H1 (cell line): Measurements from ENCODE around the gene BTBD1. TPM values are rescaled to one million over a fixed set of nuclear protein-coding genes. Genes with fewer than 3 reads are reported as not detected.

Experiments
- ASH2L ChIP-seq: fragments of 200-600, 300-600 bp; sonication (generic); IDR thresholded peaks from one replicate; pipeline ENCODE4 v1.7.1; 2017; ENCODE audit warnings: low read length
- CHD7 ChIP-seq: fragments of 300-600 bp; sonication (generic); IDR thresholded peaks from 2 replicates; pipeline ENCODE4 v1.7.1; 2012; ENCODE audit warnings: low read length, moderate library complexity, mild to moderate bottlenecking, inconsistent platforms; ENCODE audit not compliant: insufficient replicate concordance
- EP300 ChIP-seq, 2 experiments: IDR thresholded peaks; 1 replicate in 1 of 2; 2 replicates in 1 of 2; pipeline ENCODE4 v1.6.1; 2011 to 2012; ENCODE audit warnings: low read depth in 2 of 2, low read length in 2 of 2, mild to moderate bottlenecking in 2 of 2, borderline replicate concordance in 1 of 2, inconsistent platforms in 1 of 2, moderate library complexity in 1 of 2
- GTF2F1 ChIP-seq: IDR thresholded peaks from 2 replicates; pipeline ENCODE4 v1.6.1; 2012; ENCODE audit warnings: low read depth, low read length, improper control_type of control experiment, borderline replicate concordance
- KDM4A ChIP-seq: IDR thresholded peaks from one replicate; pipeline ENCODE4 v1.7.1; 2012; ENCODE audit warnings: low read depth, mild to moderate bottlenecking, moderate library complexity, low read length, inconsistent platforms; ENCODE audit not compliant: severe bottlenecking
- NANOG ChIP-seq: IDR thresholded peaks from 2 replicates; pipeline ENCODE4 v1.6.1; 2011; ENCODE audit warnings: low read length, low read depth, mild to moderate bottlenecking, inconsistent platforms; ENCODE audit not compliant: insufficient read depth, poor library complexity, severe bottlenecking
- SUZ12 ChIP-seq: fragments of 200-600 bp; sonication (generic); IDR thresholded peaks from 2 replicates; pipeline ENCODE4 v1.6.1; 2012; ENCODE audit warnings: mild to moderate bottlenecking, inconsistent platforms, low read length, moderate library complexity, mixed read lengths
- TBP ChIP-seq: IDR thresholded peaks from 2 replicates; pipeline ENCODE4 v1.6.1; 2011; ENCODE audit warnings: low read depth, low read length, improper control_type of control experiment
- polyA plus RNA-seq, 7 experiments: library from polyadenylated mRNA; depleted of rRNA in 3 of 7; stranded (reverse) in 5 of 7; unstranded in 2 of 7; fragments of >200 nt in 5 of 7; fragments of 200-250 nt in 2 of 7; gene quantifications; 1 replicate in 5 of 7; 2 replicates in 1 of 7; 4 replicates in 1 of 7; pipeline versions ENCODE4 v1.2.1 to v1.2.3, GENCODE V29; 2011 to 2013; ENCODE audit warnings: missing spikeins in 2 of 7, mixed read lengths in 2 of 7
- total RNA-seq: library from RNA; stranded (reverse); fragmentation: NEBNext Ultra II Directional; extraction: Animal tissue kit (Norgen Biotek cat#: 25700); gene quantifications from 2 replicates; pipeline ENCODE4 v1.2.1, GENCODE V29; 2021

The BTBD1 gene
- total and polyA plus RNA-seq, 2 of the 8 experiments (the other 6 are each of a cell fraction or from before 2014, with no cell fraction given): 18.6 to 39.5 TPM

GRCh38 chr15:83011271-83012075 lies 55.6 kb downstream of the BTBD1 start, which contains the start of gene C15orf40 (continued):
- TF ChIP-seq CHD7 (no peak), SUZ12 (no peak), EP300 (IDR thresholded peaks at IDR 0.05; ENCODE audit: borderline replicate concordance in 1 of 2, low read depth in 2 of 2, low read length in 2 of 2) (no peak), NANOG (no peak), ASH2L (peak; percentile 77), TBP (peak; percentile 77; the same call in 1 of the 2 replicates), GTF2F1 (peak; percentile 80), KDM4A (no peak)
